ENCODE results near the gene STX1B. TPM values are rescaled to one million over a fixed set of nuclear protein-coding genes. Genes with fewer than 3 reads are reported as not detected.

Gene STX1B
- total RNA-seq, 1 donor from 2014 or later, result 4.9 TPM

GRCh38 chr16:31043352-31043751 is 32.9 kb upstream of the STX1B start:
- Mint-ChIP-seq H3K9me3 (peaks cover 3% of the 10 kb centered on the region), H3K36me3 (peaks cover 5% of the 10 kb centered on the region), H3K27ac (no peak overlapping the region), H3K4me1 (no peaks in the 10 kb centered on the region), H3K27me3 (ENCODE audit: low read depth) (peaks cover 2% of the 10 kb centered on the region), H3K4me3 (no peak overlapping the region)
- TF ChIP-seq CTCF (IDR thresholded peaks at IDR 0.05; ENCODE audit: unreplicated experiment), result no peak
- DNase-seq (ENCODE audit: low spot score in 2 of 2, unreplicated experiment in 2 of 2), result no peak

DNA sequence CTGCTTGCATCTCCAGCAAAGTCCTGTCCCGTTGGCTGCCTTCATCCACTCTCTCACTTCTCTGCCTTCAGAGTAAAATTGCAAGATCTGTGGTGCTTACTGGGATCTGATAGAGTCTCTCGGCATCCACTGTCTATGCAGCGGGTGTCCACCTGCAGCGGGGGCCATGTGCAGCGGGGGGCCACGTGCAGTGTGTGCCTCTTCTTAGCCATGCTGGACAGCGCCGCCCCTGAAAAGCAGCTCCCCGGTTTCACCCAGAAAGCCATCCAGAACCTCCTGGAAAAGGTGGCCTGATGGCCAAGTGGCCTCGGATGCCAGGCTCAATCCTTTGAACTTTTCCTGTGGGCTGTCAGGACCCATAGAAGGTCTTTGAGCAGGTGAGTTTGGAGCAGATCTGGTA is 32.4 kb upstream of the STX1B start:
- Mint-ChIP-seq H3K27me3 (ENCODE audit: low read depth) (peaks cover 2% of the 10 kb centered on the region), H3K36me3 (peaks cover 5% of the 10 kb centered on the region), H3K4me1 (no peaks in the 10 kb centered on the region), H3K4me3 (no peak overlapping the region), H3K27ac (no peak overlapping the region), H3K9me3 (peaks cover 3% of the 10 kb centered on the region)
- no peak for DNase-seq (ENCODE audit: low spot score in 2 of 2, unreplicated experiment in 2 of 2)
- no peak for TF ChIP-seq CTCF (IDR thresholded peaks at IDR 0.05; ENCODE audit: unreplicated experiment)

DNA sequence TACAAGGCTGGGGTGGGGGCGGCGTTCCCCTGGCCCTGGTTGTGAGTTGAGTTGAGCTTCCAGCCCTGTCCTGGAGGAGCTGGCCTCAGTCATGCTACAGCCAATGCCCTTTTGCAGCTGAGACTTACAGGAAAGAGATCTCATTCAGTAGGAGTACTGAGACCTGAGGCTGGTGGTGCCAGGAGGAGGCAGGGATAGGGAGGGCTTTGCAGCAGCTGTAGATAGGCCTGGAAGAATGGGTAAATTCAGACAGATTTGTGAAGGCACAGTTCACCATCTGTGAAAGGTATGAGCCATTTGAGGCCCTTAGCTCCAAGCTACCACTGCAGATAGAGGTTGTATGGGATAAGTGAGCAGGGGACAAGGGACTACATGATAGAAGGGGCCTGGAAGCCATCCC is 28.6 kb upstream of the STX1B start:
- Mint-ChIP-seq H3K27ac (no peak overlapping the region), H3K36me3 (peaks cover 13% of the 10 kb centered on the region), H3K4me1 (peaks cover 2% of the 10 kb centered on the region), H3K27me3 (ENCODE audit: low read depth) (no peaks in the 10 kb centered on the region), H3K4me3 (no peak overlapping the region), H3K9me3 (no peaks in the 10 kb centered on the region)
- no peak for DNase-seq (ENCODE audit: low spot score in 2 of 2, unreplicated experiment in 2 of 2)
- TF ChIP-seq CTCF (IDR thresholded peaks at IDR 0.05; ENCODE audit: unreplicated experiment), result no peak

DNA sequence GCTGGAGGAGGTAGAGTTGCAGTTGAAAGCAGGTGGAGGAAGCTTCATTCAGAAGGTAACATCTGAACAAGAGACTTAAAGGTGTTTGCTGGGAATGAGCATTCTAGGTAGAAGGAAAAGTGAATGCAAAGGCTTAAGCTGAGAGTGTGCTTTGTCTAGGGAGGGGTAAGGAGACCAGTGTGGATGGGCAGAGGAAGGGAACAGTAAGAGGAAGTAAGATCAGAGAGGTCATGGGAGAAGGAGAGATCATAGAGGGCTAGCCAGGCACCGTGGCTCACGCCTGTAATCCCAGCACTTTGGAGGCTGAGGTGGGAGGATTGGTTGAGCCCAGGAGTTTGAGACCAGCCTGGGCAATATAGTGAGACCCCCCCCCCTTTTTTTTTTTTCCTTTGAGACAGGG is 26.3 kb upstream of the STX1B start:
- Mint-ChIP-seq H3K27me3 (ENCODE audit: low read depth) (no peaks in the 10 kb centered on the region), H3K9me3 (no peaks in the 10 kb centered on the region), H3K36me3 (peaks cover 13% of the 10 kb centered on the region), H3K4me3 (no peak overlapping the region), H3K27ac (no peak overlapping the region), H3K4me1 (peaks cover 6% of the 10 kb centered on the region)
- TF ChIP-seq CTCF (IDR thresholded peaks at IDR 0.05; ENCODE audit: unreplicated experiment), result no peak
- no peak for DNase-seq (ENCODE audit: low spot score in 2 of 2, unreplicated experiment in 2 of 2)

GRCh38 chr16:31033709-31034492 is 23.5 kb upstream of the STX1B start:
- Mint-ChIP-seq H3K9me3 (no peaks in the 10 kb centered on the region), H3K27ac (peak overlapping the region; percentile 93)

More at GRCh38 chr16:31033709-31034492, 23.5 kb upstream of the STX1B start:
- Mint-ChIP-seq H3K4me1 (peaks cover 6% of the 10 kb centered on the region), H3K4me3 (peak overlapping the region; percentile 92), H3K27me3 (ENCODE audit: low read depth) (no peaks in the 10 kb centered on the region), H3K36me3 (peaks cover 8% of the 10 kb centered on the region)
- DNase-seq (ENCODE audit: low spot score in 2 of 2, unreplicated experiment in 2 of 2), result peak; percentile 73 to 88
- no peak for TF ChIP-seq CTCF (IDR thresholded peaks at IDR 0.05; ENCODE audit: unreplicated experiment)

All from mesothelial cell of epicardium (in vitro differentiated cells).